Measurements from ENCODE around the gene DGKI.

- TF ChIP-seq CTCF (IDR thresholded peaks at IDR 0.05): no peak
- TF ChIP-seq POLR2A (IDR thresholded peaks at IDR 0.05): no peak
These were observed 41.5 kb upstream of the DGKI start for GRCh38 chr7:137888241-137888640.
